Kidney tubule cell (primary cell): ENCODE data around the gene SOCS7.

Source experiments
- DNase-seq: peaks from one replicate; pipeline ENCODE4 v3.0.0-alpha.2; 2018; ENCODE audit warnings: low spot score

The SOCS7 gene

GRCh38 chr17:38363016-38363415 is 11.4 kb downstream of the SOCS7 start:
- no peak for DNase-seq

DNA sequence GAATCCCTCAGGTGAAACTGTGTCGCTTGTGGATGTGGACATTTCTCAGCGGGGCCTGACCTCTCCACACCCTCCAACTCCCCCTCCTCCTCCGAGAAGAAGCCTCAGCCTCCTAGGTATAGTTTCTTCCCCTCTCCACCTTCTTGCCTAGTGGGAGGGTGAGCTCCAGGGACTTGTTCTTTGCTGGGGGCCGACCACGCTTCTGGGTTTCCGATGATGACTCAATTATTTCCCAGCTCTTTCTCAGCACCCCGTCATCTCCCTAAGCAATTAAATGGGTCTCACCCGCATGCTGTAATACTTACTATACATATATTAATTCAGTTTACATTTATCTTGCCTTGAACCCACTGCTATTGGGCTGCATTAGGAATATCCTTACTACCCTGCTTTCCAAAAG is 13.1 kb downstream of the SOCS7 start:
- DNase-seq = no peak

GRCh38 chr17:38369124-38369886 is 17.7 kb downstream of the SOCS7 start:
- no peak for DNase-seq

GRCh38 chr17:38379448-38379847 is 27.8 kb downstream of the SOCS7 start:
- no peak for DNase-seq

DNA sequence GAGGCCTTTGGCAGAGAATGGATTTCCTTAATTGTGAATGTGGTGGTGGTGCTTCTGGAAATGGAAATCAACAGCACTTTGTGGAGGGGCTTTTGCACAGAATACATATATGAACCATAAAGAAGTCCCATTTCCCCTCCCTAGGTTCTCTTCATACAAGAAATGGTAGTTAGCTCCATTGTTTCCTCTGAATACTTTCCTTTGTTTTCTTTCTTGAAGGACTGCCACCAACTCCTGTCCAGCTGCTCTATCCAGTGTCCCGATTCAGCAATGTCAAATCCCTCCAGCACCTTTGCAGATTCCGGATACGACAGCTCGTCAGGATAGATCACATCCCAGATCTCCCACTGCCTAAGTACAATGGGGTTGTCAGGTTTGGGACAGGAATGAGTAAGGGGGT is 43.4 kb downstream of the SOCS7 start:
- no peak for DNase-seq

DNA sequence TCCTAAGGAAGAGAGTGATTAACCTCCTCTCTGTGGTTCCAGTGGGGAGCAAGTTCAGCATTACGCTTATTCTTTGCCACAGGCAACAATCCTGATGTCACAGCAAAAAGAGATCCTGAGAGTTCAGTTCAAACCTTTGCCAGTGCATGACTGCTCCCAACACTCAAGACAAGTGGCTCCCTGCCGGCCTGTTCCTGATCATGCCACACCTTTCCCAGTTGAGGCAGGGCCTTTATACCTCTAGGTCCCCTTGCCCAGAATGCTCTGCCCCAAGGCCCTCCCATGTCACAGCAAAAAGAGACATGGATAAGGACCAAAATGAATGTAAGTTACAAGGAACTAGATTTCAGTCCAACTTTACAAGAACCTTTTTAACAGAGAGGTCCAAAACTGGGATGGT is 45.6 kb downstream of the SOCS7 start:
- DNase-seq = no peak

GRCh38 chr17:38400286-38400685 is 48.6 kb downstream of the SOCS7 start:
- DNase-seq = no peak

- DNase-seq = no peak
These were observed 49.8 kb downstream of the SOCS7 start for GRCh38 chr17:38401459-38401858.

GRCh38 chr17:38402897-38403296 is 51.3 kb downstream of the SOCS7 start:
- no peak for DNase-seq

DNA sequence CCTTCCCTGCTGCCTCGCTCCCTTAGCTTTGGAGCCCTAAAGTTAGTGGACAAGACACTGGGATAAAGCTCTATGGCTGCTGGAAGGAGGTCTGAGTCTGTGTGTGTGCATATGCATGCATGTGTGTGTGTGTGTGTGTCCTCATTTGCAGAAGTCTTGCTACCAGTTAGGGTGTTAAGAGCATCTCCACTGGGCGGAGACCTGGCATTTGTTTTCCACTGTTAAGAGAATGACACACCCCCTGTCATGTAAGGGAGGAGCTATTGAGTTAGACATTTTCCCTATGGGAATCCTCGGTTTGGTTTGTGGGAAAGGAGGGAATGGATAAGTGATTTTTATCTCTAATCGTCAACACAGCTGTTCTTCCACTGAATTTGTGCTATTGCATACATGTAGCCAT is 51.8 kb downstream of the SOCS7 start:
- no peak for DNase-seq

DNA sequence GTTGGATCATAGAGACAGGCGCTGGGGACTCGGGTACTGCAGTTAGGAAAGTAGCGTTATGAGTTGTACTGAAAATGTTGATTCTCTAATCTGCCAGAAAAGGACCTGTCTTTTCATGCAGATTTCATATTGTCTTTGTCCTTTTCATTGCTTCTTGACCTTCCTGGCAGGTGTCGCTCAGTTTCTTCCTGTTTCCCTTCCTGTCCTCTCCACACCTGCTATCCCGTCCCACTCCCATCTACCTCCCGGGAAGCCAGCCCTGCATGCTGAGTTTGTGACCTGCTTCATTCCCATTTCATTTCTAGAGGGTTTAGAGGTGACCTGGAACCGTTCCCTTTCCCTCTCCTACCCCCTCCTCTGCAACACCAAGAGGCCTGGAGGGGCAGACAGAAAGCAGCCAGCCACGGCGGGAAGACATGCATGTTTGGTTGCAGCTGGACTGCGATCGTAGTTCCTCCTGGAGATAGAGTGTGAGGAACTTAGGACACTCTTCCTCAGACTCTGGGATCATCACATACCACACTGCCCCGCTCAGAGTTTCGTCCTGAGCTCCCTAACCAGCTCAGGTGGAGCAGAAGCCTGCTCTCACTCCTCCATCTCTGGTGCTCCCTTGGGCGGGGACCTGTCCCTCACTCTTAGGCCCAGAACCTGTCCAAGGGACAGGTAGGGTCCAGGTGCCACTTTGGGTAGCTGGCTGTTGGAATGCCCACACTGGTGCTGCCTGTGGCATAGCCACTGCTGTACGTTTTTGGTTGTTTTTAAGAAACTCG is 52.7 kb downstream of the SOCS7 start:
- no peak for DNase-seq

DNA sequence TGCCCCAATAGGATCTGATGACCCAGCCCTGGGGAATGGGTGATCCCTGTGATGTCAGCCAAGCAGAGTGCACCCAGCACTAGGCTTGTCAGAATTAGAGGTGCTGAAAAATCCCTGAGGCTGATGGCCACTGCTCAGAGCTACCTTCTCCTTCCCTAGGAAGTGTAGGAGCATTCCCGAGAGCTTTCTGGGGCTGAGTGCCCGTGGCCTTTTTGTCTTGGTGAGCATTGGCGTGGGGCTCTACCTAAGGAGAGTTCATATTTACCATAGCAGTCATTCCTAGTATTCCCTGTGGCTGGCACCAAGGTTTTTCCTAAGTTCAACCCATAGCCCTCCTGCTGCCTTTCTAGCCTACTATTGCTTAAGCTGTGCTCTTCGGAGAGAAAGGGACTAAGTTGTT is 54.0 kb downstream of the SOCS7 start:
- DNase-seq = no peak

GRCh38 chr17:38410201-38410600 is 58.6 kb downstream of the SOCS7 start:
- DNase-seq = no peak

- peak; percentile 43 for DNase-seq
These were observed 63.9 kb downstream of the SOCS7 start for GRCh38 chr17:38415250-38416194.

GRCh38 chr17:38416840-38417209 is 65.2 kb downstream of the SOCS7 start:
- DNase-seq = no peak

GRCh38 chr17:38417210-38417951 is 65.7 kb downstream of the SOCS7 start:
- DNase-seq = no peak

- no peak for DNase-seq
These were observed 66.5 kb downstream of the SOCS7 start for GRCh38 chr17:38418062-38418692.

- DNase-seq = no peak
These were observed 67.3 kb downstream of the SOCS7 start for GRCh38 chr17:38418693-38419507.

DNA sequence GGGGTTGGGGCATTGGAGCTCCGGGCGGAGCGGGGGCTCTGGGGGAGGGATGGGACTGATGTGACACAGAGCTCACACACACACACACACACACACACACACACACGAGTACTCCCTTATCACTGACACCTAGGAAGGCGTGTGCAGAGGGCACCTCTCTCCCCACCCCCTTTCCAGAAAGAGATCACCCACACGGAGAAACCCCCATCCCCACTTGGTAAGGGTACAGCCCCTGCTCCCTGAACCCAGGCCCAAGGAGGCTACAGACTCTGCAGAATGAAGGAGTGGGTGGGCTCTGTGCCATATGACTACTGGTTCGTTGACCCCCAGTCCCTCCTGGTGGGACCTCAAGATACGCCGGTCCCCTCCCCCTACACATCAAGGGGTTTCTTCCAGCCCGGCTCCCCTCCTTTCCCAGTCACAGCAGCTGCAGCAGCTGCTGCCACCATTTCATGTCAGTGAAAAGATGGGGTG is 67.9 kb downstream of the SOCS7 start:
- no peak for DNase-seq

GRCh38 chr17:38420518-38420917 is 68.9 kb downstream of the SOCS7 start:
- DNase-seq = no peak
